GM12878 (cell line): ENCODE data around the gene BEST2. TPM values are rescaled to one million over a fixed set of nuclear protein-coding genes. Genes with fewer than 3 reads are reported as not detected.

ENCODE experiments used
- BACH1 ChIP-seq: fragments of 450-650 bp; IDR thresholded peaks from 2 replicates; pipeline ENCODE4 v1.6.1; 2017; ENCODE audit warnings: mild to moderate bottlenecking, borderline replicate concordance
- CHD1 ChIP-seq: IDR thresholded peaks from 2 replicates; pipeline ENCODE4 v1.6.1; 2012; ENCODE audit warnings: low read depth, low read length, improper control_type of control experiment
- GATAD2B ChIP-seq: fragments of 450-650 bp; conservative IDR thresholded peaks from 2 replicates; pipeline ENCODE4 v1.6.1; 2017; ENCODE audit warnings: low read depth, mild to moderate bottlenecking, moderate library complexity
- MTA2 ChIP-seq: fragments of 450-650 bp; IDR thresholded peaks from 2 replicates; pipeline ENCODE4 v1.6.1; 2016; ENCODE audit warnings: low read depth, mild to moderate bottlenecking, moderate library complexity
- RB1 ChIP-seq: fragments of 450-650 bp; formaldehyde crosslinking; IDR thresholded peaks from 2 replicates; pipeline ENCODE4 v1.6.1; 2017; ENCODE audit warnings: mild to moderate bottlenecking, borderline replicate concordance
- RCOR1 ChIP-seq: conservative IDR thresholded peaks from 2 replicates; pipeline ENCODE4 v1.6.1; 2012; ENCODE audit warnings: low read depth, low read length, improper control_type of control experiment
- RUNX3 ChIP-seq: IDR thresholded peaks from 2 replicates; pipeline ENCODE4 v1.6.1; 2012; ENCODE audit warnings: low read length, inconsistent platforms
- SREBF1 ChIP-seq: IDR thresholded peaks from 2 replicates; pipeline ENCODE4 v1.6.1; 2012; ENCODE audit warnings: mild to moderate bottlenecking, low read length
- TAF1 ChIP-seq: IDR thresholded peaks from 2 replicates; pipeline ENCODE4 v1.6.1; 2011; ENCODE audit warnings: mild to moderate bottlenecking, low read depth, low read length, borderline replicate concordance
- ZNF274 ChIP-seq: IDR thresholded peaks from one replicate; pipeline ENCODE4 v1.8.0; 2011; ENCODE audit not compliant: insufficient read length, insufficient read depth
- polyA plus RNA-seq, 11 experiments: library from polyadenylated mRNA; depleted of rRNA in 4 of 11; unstranded in 6 of 11; stranded (reverse) in 5 of 11; fragments of >200 nt; fragmentation: Nextera tagmentation in 4 of 11; fragmentation: Illumina TruSeq in 1 of 11; extraction: Ambion mirVana in 4 of 11; extraction: Trizol in 1 of 11; gene quantifications; 1 replicate in 1 of 11; 2 replicates in 10 of 11; pipeline versions ENCODE4 v1.2.1 to v1.2.3, GENCODE V29; 2011 to 2016; ENCODE audit warnings: inconsistent platforms in 2 of 11, missing spikeins in 2 of 11, low read depth in 1 of 11
- total RNA-seq, 4 experiments: library from RNA; depleted of rRNA in 3 of 4; stranded (reverse); fragments of >200 nt in 3 of 4; fragmentation: Illumina TruSeq in 1 of 4; extraction: Trizol in 1 of 4; gene quantifications; 2 replicates each; pipeline versions ENCODE4 v1.2.1 to v1.2.3, GENCODE V29; 2013 to 2021
- TF ChIP-seq, protein P1 (sequence below): IDR thresholded peaks from 2 replicates; pipeline ENCODE4 v1.6.1; 2011; ENCODE audit warnings: low read depth, mild to moderate bottlenecking, low read length, moderate library complexity, borderline replicate concordance; ENCODE audit errors: extremely low read depth
- TF ChIP-seq, protein P2 (sequence below), 3 experiments: IDR thresholded peaks in 2 of 3; conservative IDR thresholded peaks in 1 of 3; 2 replicates each; pipeline ENCODE4 v1.5.1; 2011; ENCODE audit warnings: low read depth in 3 of 3, low read length in 3 of 3, mild to moderate bottlenecking in 3 of 3, control low read depth in 2 of 3, moderate library complexity in 2 of 3, inconsistent platforms in 1 of 3, mixed read lengths in 1 of 3; ENCODE audit not compliant: control insufficient read depth in 2 of 3, insufficient read depth in 1 of 3; ENCODE audit errors: extremely low read depth in 1 of 3
- TF ChIP-seq, protein P3 (sequence below): fragments of 450-650 bp; formaldehyde crosslinking; IDR thresholded peaks from 2 replicates; pipeline ENCODE4 v1.5.0; 2022; ENCODE audit warnings: mild to moderate bottlenecking, missing genetic modification characterization
- TF ChIP-seq, protein P4 (sequence below): fragments of 450-650 bp; IDR thresholded peaks from 2 replicates; pipeline ENCODE4 v1.6.1; 2017; ENCODE audit warnings: mild to moderate bottlenecking, moderate library complexity
- TF ChIP-seq, protein P5 (sequence below): fragments of 450-650 bp; IDR thresholded peaks from 2 replicates; pipeline ENCODE4 v1.6.1; 2014; ENCODE audit warnings: mild to moderate bottlenecking
- TF ChIP-seq, protein P6 (sequence below): fragments of 450-650 bp; IDR thresholded peaks from 2 replicates; pipeline ENCODE4 v1.6.1; 2016; ENCODE audit warnings: mild to moderate bottlenecking

BEST2 gene
- total and polyA plus RNA-seq, 10 of the 15 experiments (the other 5 are each of a cell fraction or from before 2014, with no cell fraction given), result not detected

DNA sequence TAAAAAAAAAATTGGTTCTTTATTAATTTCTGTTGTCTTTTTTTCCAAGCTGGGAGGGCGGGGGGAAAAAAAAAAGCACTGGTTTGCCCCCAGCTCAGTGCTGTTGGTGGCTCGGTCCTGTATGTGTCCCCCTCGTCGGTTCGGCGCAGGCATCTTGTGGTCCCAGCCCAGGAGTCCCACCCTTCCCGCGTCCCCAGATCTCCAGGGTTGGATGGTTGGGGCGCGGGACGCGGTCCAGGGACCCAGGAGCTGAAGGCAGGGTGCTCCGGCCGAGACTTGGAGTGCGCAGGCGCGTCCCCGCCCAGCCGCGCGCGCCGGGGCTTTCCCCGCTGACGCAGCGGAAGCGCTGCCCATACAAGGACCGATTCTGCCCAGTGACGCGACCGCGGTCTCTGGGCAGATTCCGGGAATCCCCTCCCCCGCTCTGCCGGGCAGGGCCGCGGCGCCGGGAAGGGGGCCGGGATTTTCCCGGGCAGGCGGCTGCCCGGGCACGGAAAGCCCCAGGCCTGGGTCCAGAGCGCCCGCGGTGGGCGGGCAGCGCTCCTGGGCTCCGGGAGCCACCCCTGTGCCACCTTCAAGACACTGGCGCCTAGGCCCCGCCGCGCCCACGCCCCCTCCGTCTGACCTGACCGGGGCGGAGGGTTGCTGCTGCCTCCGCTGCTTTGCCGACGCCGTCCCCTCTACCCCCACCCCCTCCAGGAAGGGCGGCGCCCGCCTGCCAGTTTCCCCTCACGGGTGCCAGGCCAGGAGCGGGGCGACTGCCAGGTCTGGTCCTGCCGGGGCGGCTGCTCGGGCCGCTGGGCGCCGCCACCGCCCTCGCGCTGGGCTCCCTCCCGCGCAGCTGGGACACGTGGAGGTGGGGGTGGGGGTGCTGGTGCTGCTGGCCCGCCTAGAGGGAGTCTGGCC is 42.0 kb downstream of the BEST2 start (continued):
- TF ChIP-seq, protein P1, sequence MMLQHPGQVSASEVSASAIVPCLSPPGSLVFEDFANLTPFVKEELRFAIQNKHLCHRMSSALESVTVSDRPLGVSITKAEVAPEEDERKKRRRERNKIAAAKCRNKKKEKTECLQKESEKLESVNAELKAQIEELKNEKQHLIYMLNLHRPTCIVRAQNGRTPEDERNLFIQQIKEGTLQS, result no peak
- TF ChIP-seq, protein P2, sequence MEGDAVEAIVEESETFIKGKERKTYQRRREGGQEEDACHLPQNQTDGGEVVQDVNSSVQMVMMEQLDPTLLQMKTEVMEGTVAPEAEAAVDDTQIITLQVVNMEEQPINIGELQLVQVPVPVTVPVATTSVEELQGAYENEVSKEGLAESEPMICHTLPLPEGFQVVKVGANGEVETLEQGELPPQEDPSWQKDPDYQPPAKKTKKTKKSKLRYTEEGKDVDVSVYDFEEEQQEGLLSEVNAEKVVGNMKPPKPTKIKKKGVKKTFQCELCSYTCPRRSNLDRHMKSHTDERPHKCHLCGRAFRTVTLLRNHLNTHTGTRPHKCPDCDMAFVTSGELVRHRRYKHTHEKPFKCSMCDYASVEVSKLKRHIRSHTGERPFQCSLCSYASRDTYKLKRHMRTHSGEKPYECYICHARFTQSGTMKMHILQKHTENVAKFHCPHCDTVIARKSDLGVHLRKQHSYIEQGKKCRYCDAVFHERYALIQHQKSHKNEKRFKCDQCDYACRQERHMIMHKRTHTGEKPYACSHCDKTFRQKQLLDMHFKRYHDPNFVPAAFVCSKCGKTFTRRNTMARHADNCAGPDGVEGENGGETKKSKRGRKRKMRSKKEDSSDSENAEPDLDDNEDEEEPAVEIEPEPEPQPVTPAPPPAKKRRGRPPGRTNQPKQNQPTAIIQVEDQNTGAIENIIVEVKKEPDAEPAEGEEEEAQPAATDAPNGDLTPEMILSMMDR (IDR thresholded peaks at IDR 0.05 in 2 of 3, conservative IDR thresholded peaks at IDR 0.05 in 1 of 3; ENCODE audit: control insufficient read depth in 2 of 3, extremely low read depth in 1 of 3, insufficient read depth in 1 of 3, low read depth in 3 of 3, low read length in 3 of 3), result no peak
- peak; percentile 99 for TF ChIP-seq BACH1
- TF ChIP-seq RUNX3, result no peak
- TF ChIP-seq SREBF1, result no peak; the same call in 1 of the 2 replicates
- TF ChIP-seq, protein P3, sequence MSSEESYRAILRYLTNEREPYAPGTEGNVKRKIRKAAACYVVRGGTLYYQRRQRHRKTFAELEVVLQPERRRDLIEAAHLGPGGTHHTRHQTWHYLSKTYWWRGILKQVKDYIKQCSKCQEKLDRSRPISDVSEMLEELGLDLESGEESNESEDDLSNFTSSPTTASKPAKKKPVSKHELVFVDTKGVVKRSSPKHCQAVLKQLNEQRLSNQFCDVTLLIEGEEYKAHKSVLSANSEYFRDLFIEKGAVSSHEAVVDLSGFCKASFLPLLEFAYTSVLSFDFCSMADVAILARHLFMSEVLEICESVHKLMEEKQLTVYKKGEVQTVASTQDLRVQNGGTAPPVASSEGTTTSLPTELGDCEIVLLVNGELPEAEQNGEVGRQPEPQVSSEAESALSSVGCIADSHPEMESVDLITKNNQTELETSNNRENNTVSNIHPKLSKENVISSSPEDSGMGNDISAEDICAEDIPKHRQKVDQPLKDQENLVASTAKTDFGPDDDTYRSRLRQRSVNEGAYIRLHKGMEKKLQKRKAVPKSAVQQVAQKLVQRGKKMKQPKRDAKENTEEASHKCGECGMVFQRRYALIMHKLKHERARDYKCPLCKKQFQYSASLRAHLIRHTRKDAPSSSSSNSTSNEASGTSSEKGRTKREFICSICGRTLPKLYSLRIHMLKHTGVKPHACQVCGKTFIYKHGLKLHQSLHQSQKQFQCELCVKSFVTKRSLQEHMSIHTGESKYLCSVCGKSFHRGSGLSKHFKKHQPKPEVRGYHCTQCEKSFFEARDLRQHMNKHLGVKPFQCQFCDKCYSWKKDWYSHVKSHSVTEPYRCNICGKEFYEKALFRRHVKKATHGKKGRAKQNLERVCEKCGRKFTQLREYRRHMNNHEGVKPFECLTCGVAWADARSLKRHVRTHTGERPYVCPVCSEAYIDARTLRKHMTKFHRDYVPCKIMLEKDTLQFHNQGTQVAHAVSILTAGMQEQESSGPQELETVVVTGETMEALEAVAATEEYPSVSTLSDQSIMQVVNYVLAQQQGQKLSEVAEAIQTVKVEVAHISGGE, result 0 out of 2 replicates have a peak, but pooled peaks have one; percentile 33
- no peak for TF ChIP-seq RCOR1
- no peak for TF ChIP-seq ZNF274
- no peak for TF ChIP-seq MTA2
- TF ChIP-seq CHD1, result peak; percentile 73; the same call in 1 of the 2 replicates
- peak; percentile 56; the same call in 1 of the 2 replicates for TF ChIP-seq TAF1
- TF ChIP-seq GATAD2B, result peak; percentile 100
- TF ChIP-seq, protein P4, sequence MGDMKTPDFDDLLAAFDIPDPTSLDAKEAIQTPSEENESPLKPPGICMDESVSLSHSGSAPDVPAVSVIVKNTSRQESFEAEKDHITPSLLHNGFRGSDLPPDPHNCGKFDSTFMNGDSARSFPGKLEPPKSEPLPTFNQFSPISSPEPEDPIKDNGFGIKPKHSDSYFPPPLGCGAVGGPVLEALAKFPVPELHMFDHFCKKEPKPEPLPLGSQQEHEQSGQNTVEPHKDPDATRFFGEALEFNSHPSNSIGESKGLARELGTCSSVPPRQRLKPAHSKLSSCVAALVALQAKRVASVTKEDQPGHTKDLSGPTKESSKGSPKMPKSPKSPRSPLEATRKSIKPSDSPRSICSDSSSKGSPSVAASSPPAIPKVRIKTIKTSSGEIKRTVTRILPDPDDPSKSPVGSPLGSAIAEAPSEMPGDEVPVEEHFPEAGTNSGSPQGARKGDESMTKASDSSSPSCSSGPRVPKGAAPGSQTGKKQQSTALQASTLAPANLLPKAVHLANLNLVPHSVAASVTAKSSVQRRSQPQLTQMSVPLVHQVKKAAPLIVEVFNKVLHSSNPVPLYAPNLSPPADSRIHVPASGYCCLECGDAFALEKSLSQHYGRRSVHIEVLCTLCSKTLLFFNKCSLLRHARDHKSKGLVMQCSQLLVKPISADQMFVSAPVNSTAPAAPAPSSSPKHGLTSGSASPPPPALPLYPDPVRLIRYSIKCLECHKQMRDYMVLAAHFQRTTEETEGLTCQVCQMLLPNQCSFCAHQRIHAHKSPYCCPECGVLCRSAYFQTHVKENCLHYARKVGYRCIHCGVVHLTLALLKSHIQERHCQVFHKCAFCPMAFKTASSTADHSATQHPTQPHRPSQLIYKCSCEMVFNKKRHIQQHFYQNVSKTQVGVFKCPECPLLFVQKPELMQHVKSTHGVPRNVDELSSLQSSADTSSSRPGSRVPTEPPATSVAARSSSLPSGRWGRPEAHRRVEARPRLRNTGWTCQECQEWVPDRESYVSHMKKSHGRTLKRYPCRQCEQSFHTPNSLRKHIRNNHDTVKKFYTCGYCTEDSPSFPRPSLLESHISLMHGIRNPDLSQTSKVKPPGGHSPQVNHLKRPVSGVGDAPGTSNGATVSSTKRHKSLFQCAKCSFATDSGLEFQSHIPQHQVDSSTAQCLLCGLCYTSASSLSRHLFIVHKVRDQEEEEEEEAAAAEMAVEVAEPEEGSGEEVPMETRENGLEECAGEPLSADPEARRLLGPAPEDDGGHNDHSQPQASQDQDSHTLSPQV, result no peak; the same call in 1 of the 2 replicates
- TF ChIP-seq, protein P5, sequence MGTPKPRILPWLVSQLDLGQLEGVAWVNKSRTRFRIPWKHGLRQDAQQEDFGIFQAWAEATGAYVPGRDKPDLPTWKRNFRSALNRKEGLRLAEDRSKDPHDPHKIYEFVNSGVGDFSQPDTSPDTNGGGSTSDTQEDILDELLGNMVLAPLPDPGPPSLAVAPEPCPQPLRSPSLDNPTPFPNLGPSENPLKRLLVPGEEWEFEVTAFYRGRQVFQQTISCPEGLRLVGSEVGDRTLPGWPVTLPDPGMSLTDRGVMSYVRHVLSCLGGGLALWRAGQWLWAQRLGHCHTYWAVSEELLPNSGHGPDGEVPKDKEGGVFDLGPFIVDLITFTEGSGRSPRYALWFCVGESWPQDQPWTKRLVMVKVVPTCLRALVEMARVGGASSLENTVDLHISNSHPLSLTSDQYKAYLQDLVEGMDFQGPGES, result no peak
- TF ChIP-seq RB1, result peak; percentile 71; the same call in 1 of the 2 replicates
- TF ChIP-seq, protein P6, sequence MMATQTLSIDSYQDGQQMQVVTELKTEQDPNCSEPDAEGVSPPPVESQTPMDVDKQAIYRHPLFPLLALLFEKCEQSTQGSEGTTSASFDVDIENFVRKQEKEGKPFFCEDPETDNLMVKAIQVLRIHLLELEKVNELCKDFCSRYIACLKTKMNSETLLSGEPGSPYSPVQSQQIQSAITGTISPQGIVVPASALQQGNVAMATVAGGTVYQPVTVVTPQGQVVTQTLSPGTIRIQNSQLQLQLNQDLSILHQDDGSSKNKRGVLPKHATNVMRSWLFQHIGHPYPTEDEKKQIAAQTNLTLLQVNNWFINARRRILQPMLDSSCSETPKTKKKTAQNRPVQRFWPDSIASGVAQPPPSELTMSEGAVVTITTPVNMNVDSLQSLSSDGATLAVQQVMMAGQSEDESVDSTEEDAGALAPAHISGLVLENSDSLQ, result no peak; the same call in 1 of the 2 replicates
